GM23338 (cell line): ENCODE results near the gene ABAT. TPM values are rescaled to one million over a fixed set of nuclear protein-coding genes. Genes with fewer than 3 reads are reported as not detected.
A peak's percentile ranks its signal among the peaks of the same experiment; 100 is the strongest.

ENCODE experiments used
- ATAC-seq: fragments of 200-7000 bp; cut with Tn5 transposase; 3 replicates; pipeline ENCODE4 v1.9.1; 2020
- DNase-seq: peaks from one replicate; pipeline ENCODE4 v3.0.0-alpha.2; 2015; ENCODE audit warnings: low spot score
- H2AFZ ChIP-seq: fragments of 200-600 bp; sonication (generic); 2 replicates; pipeline ENCODE4 v1.8.0; 2016; ENCODE audit warnings: antibody characterized with exemption, mild to moderate bottlenecking, moderate library complexity
- H3F3A ChIP-seq: fragments of 200-600 bp; sonication (generic); replicated peaks from 2 replicates; pipeline ENCODE4 v1.8.0; 2017; ENCODE audit warnings: antibody characterized with exemption, mixed run types, low read depth
- H3K27ac ChIP-seq: fragments of 200-600 bp; sonication (generic); 2 replicates; pipeline ENCODE4 v1.6.1; 2016; ENCODE audit warnings: low read depth
- H3K27me3 ChIP-seq: fragments of 200-600 bp; sonication (generic); 2 replicates; pipeline ENCODE4 v1.8.0; 2016; ENCODE audit warnings: mild to moderate bottlenecking, mixed run types, moderate library complexity; ENCODE audit not compliant: insufficient read depth
- H3K36me3 ChIP-seq: fragments of 200-600 bp; sonication (generic); 2 replicates; pipeline ENCODE4 v1.8.0; 2016; ENCODE audit warnings: mild to moderate bottlenecking; ENCODE audit not compliant: insufficient read depth
- H3K4me1 ChIP-seq: fragments of 200-600 bp; sonication (generic); 2 replicates; pipeline ENCODE4 v1.8.0; 2016; ENCODE audit warnings: mild to moderate bottlenecking, moderate library complexity; ENCODE audit not compliant: insufficient read depth
- H3K4me2 ChIP-seq: fragments of 200-600 bp; sonication (generic); 2 replicates; pipeline ENCODE4 v1.7.1; 2017; ENCODE audit warnings: mixed run types
- H3K4me3 ChIP-seq: fragments of 200-600 bp; sonication (generic); 2 replicates; pipeline ENCODE4 v1.6.1; 2016; ENCODE audit warnings: mixed run types
- H3K79me2 ChIP-seq: fragments of 200-600 bp; sonication (generic); replicated peaks from 2 replicates; pipeline ENCODE4 v1.8.0; 2017; ENCODE audit warnings: mild to moderate bottlenecking; ENCODE audit not compliant: insufficient read depth
- H3K9me2 ChIP-seq: fragments of 200-600 bp; sonication (generic); 2 replicates; pipeline ENCODE4 v1.8.0; 2017; ENCODE audit not compliant: insufficient read depth
- H4K20me1 ChIP-seq: fragments of 200-600 bp; sonication (generic); replicated peaks from 2 replicates; pipeline ENCODE4 v1.8.0; 2017; ENCODE audit warnings: mild to moderate bottlenecking; ENCODE audit not compliant: insufficient read depth
- H3K27ac Mint-ChIP-seq: 2 replicates; pipeline ENCODE4 v1.8.0; 2020; ENCODE audit warnings: inconsistent platforms, mild to moderate bottlenecking, moderate library complexity, mixed read lengths
- H3K27me3 Mint-ChIP-seq: 3 replicates; pipeline ENCODE4 v1.8.0; 2022; ENCODE audit warnings: low read depth, mild to moderate bottlenecking, moderate library complexity, mixed read lengths, inconsistent platforms; ENCODE audit not compliant: insufficient read depth, poor library complexity
- H3K36me3 Mint-ChIP-seq: 3 replicates; pipeline ENCODE4 v1.8.0; 2021; ENCODE audit warnings: low read depth, mild to moderate bottlenecking, inconsistent platforms, moderate library complexity, mixed read lengths
- H3K4me1 Mint-ChIP-seq: 3 replicates; pipeline ENCODE4 v1.8.0; 2020; ENCODE audit warnings: mild to moderate bottlenecking, inconsistent platforms, mixed read lengths
- H3K4me3 Mint-ChIP-seq: 3 replicates; pipeline ENCODE4 v1.8.0; 2021; ENCODE audit warnings: moderate library complexity, mild to moderate bottlenecking, inconsistent platforms, mixed read lengths
- H3K9me3 Mint-ChIP-seq: 3 replicates; pipeline ENCODE4 v1.8.0; 2020; ENCODE audit warnings: moderate library complexity, mild to moderate bottlenecking, inconsistent platforms, mixed read lengths
- CREB1 ChIP-seq: fragments of 250-450 bp; sonication (Bioruptor Pico); IDR thresholded peaks from 2 replicates; pipeline ENCODE4 v1.5.0; 2020; ENCODE audit warnings: low read depth, mild to moderate bottlenecking, moderate library complexity
- CTCF ChIP-seq, 2 experiments: fragments of 200-600 bp in 1 of 2; sonication (generic) in 1 of 2; conservative IDR thresholded peaks; 2 replicates each; pipeline versions ENCODE4 v1.5.1 to v1.6.1; 2016 to 2017; ENCODE audit warnings: antibody characterized with exemption in 2 of 2, low read depth in 2 of 2, mild to moderate bottlenecking in 2 of 2, moderate library complexity in 1 of 2
- ETS1 ChIP-seq: IDR thresholded peaks from 2 replicates; pipeline ENCODE4 v1.6.1; 2016; ENCODE audit warnings: antibody characterized with exemption
- EZH2 ChIP-seq: fragments of 200-600 bp; sonication (generic); IDR thresholded peaks from one replicate; pipeline ENCODE4 v1.8.0; 2017; ENCODE audit warnings: antibody characterized with exemption, mild to moderate bottlenecking, low read depth; ENCODE audit not compliant: unreplicated experiment
- EZH2phosphoT487 ChIP-seq: fragments of 200-600 bp; sonication (generic); IDR thresholded peaks from one replicate; pipeline ENCODE4 v1.8.1; 2018; ENCODE audit warnings: antibody characterized with exemption; ENCODE audit not compliant: unreplicated experiment
- JUNB ChIP-seq: IDR thresholded peaks from one replicate; pipeline ENCODE4 v1.6.1; 2016; ENCODE audit warnings: antibody characterized with exemption; ENCODE audit not compliant: unreplicated experiment
- NANOG ChIP-seq: IDR thresholded peaks from 2 replicates; pipeline ENCODE4 v1.6.1; 2016; ENCODE audit warnings: antibody characterized with exemption, borderline replicate concordance
- POLR2AphosphoS5 ChIP-seq: IDR thresholded peaks from 2 replicates; pipeline ENCODE4 v1.6.1; 2016; ENCODE audit warnings: antibody characterized with exemption, low read depth
- REST ChIP-seq: IDR thresholded peaks from one replicate; pipeline ENCODE4 v1.6.1; 2018; ENCODE audit warnings: antibody characterized with exemption; ENCODE audit not compliant: unreplicated experiment
- STAT1 ChIP-seq: IDR thresholded peaks from one replicate; pipeline ENCODE4 v1.6.1; 2016; ENCODE audit warnings: antibody characterized with exemption; ENCODE audit not compliant: unreplicated experiment
- ZNF114 ChIP-seq: fragments of 250-450 bp; sonication (Bioruptor Pico); IDR thresholded peaks from 2 replicates; pipeline ENCODE4 v1.5.0; 2020; ENCODE audit warnings: mild to moderate bottlenecking, moderate library complexity
- ZNF331 ChIP-seq: fragments of 250-450 bp; sonication (Bioruptor Pico); IDR thresholded peaks from 2 replicates; pipeline ENCODE4 v1.5.0; 2020; ENCODE audit warnings: low read depth, mild to moderate bottlenecking, moderate library complexity
- polyA plus RNA-seq: library from polyadenylated mRNA; unstranded; fragments of >200 nt; fragmentation: Nextera tagmentation; extraction: Ambion mirVana; gene quantifications from 2 replicates; pipeline ENCODE4 v1.2.1, GENCODE V29; 2016
- total RNA-seq: library from RNA; depleted of rRNA; stranded (reverse); fragments of >200 nt; shearing (Covaris generic); gene quantifications from 2 replicates; pipeline ENCODE4 v1.2.3, GENCODE V29; 2014
- TF ChIP-seq, protein P1 (sequence below): fragments of 250-450 bp; sonication (Bioruptor Pico); IDR thresholded peaks from 2 replicates; pipeline ENCODE4 v1.5.0; 2020; ENCODE audit warnings: mild to moderate bottlenecking, moderate library complexity

Gene ABAT
- total and polyA plus RNA-seq, 2 experiments from 2014 or later: 4.4 to 8.8 TPM

GRCh38 chr16:8713635-8714172 lies 39.3 kb downstream of the ABAT start:
- Histone ChIP-seq H3K4me1 (peaks cover 17% of the 10 kb centered on the region; the same call in 1 of the 2 replicates), H3K4me3 (no peak overlapping the region), H3F3A (no peaks in the 10 kb centered on the region; the same call in 1 of the 2 replicates), H3K36me3 (no peaks in the 10 kb centered on the region), H3K27me3 (no peaks in the 10 kb centered on the region), H3K27ac (no peak overlapping the region), H3K9me2 (no peaks in the 10 kb centered on the region), H3K4me2 (peak overlapping the region; percentile 72; the same call in 1 of the 2 replicates), H3K79me2 (no peaks in the 10 kb centered on the region), H2AFZ (no peak overlapping the region), H4K20me1 (peaks cover 3% of the 10 kb centered on the region; the same call in 1 of the 2 replicates)
- Mint-ChIP-seq H3K36me3 (no peaks in the 10 kb centered on the region), H3K27me3 (peaks cover 3% of the 10 kb centered on the region), H3K9me3 (no peaks in the 10 kb centered on the region; the same call in 2 of the 3 replicates), H3K27ac (no peak overlapping the region), H3K4me3 (peak overlapping the region; percentile 73), H3K4me1 (peaks cover 27% of the 10 kb centered on the region)
- TF ChIP-seq EZH2: no peak
- TF ChIP-seq POLR2AphosphoS5: no peak
- TF ChIP-seq STAT1: no peak
- no peak for TF ChIP-seq ETS1
- TF ChIP-seq, protein P1, sequence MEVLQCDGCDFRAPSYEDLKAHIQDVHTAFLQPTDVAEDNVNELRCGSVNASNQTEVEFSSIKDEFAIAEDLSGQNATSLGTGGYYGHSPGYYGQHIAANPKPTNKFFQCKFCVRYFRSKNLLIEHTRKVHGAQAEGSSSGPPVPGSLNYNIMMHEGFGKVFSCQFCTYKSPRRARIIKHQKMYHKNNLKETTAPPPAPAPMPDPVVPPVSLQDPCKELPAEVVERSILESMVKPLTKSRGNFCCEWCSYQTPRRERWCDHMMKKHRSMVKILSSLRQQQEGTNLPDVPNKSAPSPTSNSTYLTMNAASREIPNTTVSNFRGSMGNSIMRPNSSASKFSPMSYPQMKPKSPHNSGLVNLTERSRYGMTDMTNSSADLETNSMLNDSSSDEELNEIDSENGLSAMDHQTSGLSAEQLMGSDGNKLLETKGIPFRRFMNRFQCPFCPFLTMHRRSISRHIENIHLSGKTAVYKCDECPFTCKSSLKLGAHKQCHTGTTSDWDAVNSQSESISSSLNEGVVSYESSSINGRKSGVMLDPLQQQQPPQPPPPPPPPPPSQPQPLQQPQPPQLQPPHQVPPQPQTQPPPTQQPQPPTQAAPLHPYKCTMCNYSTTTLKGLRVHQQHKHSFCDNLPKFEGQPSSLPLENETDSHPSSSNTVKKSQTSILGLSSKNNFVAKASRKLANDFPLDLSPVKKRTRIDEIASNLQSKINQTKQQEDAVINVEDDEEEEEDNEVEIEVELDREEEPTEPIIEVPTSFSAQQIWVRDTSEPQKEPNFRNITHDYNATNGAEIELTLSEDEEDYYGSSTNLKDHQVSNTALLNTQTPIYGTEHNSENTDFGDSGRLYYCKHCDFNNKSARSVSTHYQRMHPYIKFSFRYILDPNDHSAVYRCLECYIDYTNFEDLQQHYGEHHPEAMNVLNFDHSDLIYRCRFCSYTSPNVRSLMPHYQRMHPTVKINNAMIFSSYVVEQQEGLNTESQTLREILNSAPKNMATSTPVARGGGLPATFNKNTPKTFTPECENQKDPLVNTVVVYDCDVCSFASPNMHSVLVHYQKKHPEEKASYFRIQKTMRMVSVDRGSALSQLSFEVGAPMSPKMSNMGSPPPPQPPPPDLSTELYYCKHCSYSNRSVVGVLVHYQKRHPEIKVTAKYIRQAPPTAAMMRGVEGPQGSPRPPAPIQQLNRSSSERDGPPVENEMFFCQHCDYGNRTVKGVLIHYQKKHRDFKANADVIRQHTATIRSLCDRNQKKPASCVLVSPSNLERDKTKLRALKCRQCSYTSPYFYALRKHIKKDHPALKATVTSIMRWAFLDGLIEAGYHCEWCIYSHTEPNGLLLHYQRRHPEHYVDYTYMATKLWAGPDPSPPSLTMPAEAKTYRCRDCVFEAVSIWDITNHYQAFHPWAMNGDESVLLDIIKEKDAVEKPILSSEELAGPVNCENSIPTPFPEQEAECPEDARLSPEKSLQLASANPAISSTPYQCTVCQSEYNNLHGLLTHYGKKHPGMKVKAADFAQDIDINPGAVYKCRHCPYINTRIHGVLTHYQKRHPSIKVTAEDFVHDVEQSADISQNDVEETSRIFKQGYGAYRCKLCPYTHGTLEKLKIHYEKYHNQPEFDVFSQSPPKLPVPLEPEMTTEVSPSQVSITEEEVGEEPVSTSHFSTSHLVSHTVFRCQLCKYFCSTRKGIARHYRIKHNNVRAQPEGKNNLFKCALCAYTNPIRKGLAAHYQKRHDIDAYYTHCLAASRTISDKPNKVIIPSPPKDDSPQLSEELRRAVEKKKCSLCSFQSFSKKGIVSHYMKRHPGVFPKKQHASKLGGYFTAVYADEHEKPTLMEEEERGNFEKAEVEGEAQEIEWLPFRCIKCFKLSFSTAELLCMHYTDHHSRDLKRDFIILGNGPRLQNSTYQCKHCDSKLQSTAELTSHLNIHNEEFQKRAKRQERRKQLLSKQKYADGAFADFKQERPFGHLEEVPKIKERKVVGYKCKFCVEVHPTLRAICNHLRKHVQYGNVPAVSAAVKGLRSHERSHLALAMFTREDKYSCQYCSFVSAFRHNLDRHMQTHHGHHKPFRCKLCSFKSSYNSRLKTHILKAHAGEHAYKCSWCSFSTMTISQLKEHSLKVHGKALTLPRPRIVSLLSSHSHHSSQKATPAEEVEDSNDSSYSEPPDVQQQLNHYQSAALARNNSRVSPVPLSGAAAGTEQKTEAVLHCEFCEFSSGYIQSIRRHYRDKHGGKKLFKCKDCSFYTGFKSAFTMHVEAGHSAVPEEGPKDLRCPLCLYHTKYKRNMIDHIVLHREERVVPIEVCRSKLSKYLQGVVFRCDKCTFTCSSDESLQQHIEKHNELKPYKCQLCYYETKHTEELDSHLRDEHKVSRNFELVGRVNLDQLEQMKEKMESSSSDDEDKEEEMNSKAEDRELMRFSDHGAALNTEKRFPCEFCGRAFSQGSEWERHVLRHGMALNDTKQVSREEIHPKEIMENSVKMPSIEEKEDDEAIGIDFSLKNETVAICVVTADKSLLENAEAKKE (CRISPR knock-in tag): no peak
- TF ChIP-seq CTCF (conservative IDR thresholded peaks at IDR 0.05; ENCODE audit: low read depth in 2 of 2): no peak
- no peak for TF ChIP-seq ZNF114 (CRISPR knock-in tag)
- no peak for TF ChIP-seq NANOG
- TF ChIP-seq CREB1 (CRISPR knock-in tag): no peak
- no peak for TF ChIP-seq ZNF331 (CRISPR knock-in tag)
- TF ChIP-seq JUNB: no peak
- no peak for TF ChIP-seq REST
- TF ChIP-seq EZH2phosphoT487: no peak
- DNase-seq: no peak
- peak; percentile 11 for ATAC-seq
